CD4-positive, alpha-beta T cell treated with Interleukin-10 for 1 hour (primary cell): ENCODE measurements around the gene SMC1B.
A peak's percentile ranks its signal among the peaks of the same experiment; 100 is the strongest.
"Not testable (repeated sequence)": the region's sequence is repeated elsewhere in the genome, so short reads cannot be mapped to it uniquely, and the experiment has no call there.

Experiments used
- DNase-seq: peaks from one replicate; pipeline ENCODE4 v3.0.0-alpha.2; 2020

The SMC1B gene

DNA sequence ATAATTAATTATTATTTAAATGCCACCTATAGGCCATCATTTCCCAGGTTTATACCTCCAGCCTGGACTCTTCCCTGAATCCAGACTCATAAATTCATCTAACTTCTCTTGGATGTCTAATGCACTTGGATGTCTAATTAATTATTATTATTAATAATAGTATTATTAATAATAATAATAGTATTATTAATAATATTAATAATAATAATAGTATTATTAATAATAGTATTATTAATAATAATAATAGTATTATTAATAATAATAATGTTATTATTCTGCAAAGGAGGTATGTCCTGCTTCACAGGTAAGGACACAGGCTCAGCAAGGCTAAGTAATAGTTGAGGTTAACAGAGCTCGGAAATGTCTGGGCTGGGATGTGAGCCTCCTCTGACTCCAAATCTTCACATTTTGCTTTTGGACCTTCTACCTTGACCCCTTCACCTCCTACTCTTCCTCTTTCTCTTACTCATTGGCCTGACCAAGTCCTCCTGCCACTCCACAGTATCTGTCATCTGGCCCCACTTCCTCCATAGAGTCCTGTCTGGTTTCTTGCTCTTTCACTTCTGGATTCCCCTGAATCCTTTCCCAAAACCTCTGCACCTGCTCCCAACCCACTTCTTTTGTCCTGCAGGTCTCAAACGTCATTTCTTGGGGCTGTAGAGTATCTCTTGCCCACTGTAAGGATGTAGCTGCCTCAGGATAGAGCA lies 8.1 kb upstream of the SMC1B start:
- no peak for DNase-seq

DNA sequence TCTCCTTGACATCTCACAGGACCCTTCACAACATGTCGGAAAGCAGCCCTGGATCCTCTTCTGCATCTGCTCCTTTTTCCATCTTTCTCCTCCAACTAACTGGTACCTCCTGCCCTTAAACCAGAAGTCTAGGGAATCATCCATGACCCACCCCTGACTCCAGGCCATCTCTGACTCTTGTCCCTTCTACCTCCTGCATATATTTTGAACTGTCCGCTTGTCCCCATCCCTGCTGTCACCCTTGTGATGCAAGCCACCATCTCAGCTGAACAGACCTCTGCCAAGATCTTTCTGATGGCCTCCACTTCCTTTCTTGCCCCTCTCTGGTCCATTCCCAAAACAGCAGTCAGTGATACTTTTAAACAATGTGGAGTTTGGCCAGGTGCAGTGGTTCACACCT lies 7.1 kb upstream of the SMC1B start:
- DNase-seq, result no peak

DNA sequence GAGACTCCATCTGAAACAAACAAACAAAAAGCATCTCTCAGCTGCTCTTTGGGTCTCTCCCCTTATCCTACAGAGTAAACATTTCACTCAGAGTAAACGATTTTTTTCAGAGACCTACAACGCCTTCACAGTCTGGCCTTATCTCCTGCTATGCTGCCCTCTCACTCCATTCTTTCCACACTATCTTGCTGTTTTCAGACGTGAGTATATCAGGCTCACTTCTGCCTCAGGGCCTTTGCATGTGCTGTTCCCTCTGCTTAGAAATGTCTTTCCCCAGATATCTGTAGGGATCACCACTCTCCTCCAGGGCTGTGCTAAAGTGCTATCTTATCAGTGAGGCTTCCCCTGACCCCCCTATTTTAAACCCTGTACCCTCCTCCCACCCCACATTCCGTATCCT lies 6.6 kb upstream of the SMC1B start:
- DNase-seq, result no peak

GRCh38 chr22:45418770-45419138 lies 5.4 kb upstream of the SMC1B start:
- DNase-seq, result no peak

DNA sequence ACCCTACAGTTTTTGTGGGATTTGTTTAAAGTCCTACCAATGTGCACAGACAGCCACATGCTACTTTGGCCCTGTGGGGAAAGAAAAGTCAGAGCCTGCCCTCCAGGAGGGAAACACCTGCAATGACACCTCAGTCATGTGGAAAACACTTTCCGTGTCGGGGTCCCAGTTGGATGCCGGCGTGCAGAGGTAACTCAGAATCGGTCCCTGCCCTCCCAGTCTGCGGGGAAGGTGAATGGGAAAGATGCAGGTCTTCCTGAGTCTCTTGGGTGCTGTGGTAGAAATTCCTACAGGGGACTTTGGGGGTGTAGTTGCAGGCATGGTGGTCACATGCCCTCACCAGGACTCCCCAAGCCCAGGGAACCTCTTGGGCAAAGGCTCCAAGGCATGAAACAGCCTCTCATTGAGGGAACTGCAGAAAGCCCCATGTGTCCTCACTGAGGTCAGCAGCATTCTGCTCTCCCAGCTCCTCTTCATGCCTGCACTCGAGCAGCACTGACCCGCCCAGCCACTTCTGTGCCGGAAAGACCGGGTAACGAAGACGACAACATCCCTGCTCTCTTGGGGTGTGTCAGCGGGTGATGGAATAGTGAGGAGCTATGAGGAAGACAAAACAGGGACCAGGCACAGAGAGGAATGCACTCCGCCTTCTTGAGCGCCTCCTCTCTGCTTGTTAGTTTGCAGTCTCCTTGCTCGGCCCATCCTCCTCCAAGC lies 4.8 kb upstream of the SMC1B start:
- DNase-seq, result no peak

DNA sequence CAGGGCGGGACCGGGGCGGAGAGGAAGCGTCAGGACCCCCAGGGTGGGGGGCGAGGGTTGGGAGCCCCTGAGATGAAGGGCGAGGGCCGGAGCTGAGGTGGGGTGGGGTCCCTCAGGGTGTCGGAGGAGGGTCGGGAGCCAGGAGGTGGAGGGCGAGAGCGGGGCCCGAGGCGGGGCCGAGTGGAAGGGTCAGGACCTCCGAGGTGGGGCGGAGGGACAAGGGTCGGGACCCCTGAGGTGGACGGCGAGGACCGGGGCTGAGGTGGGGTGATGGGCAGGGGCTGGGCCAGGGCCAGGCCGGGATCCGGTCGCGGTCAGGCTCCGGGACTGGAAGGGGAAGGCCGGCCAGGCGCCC lies 409 bp downstream of the SMC1B start:
- no peak for DNase-seq

- no peak for DNase-seq
Measured at GRCh38 chr22:45407793-45408192, 5.6 kb downstream of the SMC1B start.

DNA sequence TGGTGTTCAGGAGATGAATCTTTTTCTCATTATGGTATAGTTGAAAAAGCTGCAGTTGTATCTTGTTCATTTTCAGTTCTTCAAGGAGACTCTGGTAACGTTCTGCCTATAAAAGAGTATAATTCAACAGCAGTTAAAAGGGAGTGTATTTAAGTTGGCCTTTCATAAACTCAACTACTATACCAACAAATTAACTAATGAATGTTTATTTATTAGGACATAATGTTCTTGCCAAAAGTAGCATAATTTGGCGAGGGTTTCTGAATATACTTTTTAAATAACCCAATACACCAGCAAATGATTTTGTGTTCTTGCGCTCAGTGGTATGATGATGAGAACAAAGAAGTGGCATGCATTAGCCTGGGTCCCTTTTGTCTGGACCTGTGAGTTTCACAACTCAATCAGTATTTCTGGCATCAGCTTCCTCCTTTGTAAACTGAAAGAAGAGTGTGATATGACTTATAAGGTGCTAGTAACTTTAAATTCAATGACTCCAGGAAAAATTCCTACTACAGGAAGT lies 10.9 kb downstream of the SMC1B start:
- no peak for DNase-seq

DNA sequence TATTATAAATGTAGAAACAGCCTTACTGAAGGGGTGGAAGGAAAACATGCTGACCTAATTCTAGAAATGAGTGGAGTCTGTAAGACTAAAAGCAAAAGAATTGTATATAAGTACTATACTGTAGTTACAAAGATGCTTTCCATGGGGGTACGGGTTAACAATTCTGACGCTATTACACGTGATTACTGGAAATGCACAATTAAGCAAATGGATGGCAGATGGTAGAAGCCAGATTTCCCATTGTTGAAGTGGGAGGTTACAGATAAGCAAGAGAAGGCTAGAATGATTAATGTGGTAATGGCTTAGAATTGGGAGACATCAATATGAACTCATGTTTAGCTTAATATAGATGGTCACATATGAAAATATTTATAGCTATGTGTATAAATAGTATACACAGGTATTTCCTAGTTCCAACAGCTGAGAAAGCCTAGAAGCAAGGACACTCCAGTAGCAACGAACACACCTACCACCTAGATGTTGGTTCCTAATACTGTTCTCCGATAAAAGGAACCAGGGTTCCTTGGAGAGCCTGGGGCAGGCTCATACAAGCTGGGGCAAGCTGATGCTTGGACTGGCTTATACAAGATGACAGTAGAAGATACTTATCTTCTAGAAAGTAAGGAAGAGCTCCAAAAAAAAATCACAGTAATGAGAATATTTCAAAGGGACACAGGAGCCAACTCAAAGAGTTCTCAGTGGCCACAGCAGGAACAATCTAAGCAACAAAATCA lies 13.5 kb downstream of the SMC1B start:
- DNase-seq, result no peak

DNA sequence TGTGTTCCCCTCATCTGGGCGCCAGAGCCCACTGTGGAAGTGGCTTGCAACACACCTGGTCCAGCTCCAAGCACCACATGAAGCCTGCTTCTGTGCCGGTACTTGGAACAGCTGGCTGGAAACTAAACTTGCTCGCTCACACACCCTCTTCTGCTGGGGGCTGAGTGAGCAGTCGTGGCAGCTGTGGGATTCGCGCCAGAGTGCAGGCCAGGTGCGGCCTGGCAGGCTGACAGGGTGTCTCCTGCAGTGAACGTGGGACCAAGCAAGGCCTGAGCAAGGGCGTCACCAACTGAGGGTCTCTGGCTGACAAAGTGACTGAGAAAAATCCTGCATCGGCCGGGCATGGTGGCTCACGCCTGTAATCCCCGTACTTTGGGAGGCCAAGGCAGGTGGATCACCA lies 15.2 kb downstream of the SMC1B start:
- no peak for DNase-seq

- DNase-seq, result peak; percentile 16
Measured at GRCh38 chr22:45397806-45398205, 15.6 kb downstream of the SMC1B start.

DNA sequence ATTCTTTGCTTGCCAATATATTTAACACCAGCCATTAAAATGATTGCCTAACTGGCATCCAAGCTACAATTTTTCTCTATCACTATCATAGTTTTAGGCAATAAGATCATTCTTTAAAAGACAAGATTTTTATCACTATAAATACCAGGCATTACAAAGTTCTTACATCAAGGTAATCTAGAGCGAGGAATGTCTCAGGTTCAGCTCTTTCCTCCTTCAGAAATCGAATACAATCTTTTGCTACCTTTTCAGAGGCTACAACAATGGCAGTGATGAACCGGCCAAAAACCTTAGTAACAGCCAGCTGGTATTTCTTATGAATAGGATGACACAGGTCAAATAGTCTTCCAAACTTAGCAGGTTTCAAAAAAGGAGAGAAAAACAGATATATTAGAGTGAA lies 23.9 kb downstream of the SMC1B start:
- no peak for DNase-seq

GRCh38 chr22:45381348-45381747 lies 32.1 kb downstream of the SMC1B start:
- no peak for DNase-seq

- no peak for DNase-seq
Measured at GRCh38 chr22:45376703-45377102, 36.7 kb downstream of the SMC1B start.

- DNase-seq, result no peak
Measured at GRCh38 chr22:45376009-45376408, 37.4 kb downstream of the SMC1B start.

DNA sequence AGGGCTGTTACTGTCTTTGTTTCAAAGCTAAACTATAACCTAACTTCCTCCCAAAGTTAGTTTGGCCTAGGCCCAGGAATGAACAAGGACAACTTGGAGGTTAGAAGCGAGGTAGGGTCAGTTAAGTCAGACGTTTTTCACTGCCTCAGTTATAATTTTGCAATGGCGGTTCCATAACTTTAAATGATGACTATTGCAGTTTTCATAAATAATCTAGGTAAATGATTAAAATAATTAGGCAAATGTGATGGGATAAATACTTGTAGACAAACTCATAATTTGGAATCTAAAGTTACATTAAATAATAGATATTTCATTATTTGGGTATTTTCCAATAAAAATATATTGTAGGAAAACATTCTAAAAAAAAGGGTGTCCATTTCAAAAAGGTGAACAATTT lies 39.8 kb downstream of the SMC1B start:
- not testable (repeated sequence) for DNase-seq

- DNase-seq, result no peak
Measured at GRCh38 chr22:45366713-45367112, 46.7 kb downstream of the SMC1B start.

DNA sequence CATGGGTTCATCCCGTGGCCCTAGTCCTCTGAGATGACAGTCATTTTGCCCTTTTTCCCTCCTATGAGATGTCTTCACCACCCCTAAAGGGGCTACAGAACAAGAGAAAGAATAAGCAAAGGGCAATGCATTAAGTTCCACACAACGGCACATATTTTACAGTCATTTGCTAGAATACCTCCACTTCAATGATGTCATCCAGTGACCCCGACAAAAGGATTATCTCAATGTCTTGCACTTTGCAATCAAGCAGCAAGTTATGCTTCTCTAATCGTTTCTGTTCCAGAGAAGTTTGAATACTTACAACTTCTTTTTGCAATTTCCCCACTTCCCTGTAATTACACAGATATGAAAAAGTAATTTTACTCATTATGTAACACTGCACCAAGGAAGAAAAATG lies 53.8 kb downstream of the SMC1B start:
- no peak for DNase-seq

GRCh38 chr22:45358127-45358526 lies 55.3 kb downstream of the SMC1B start:
- no peak for DNase-seq

- no peak for DNase-seq
Measured at GRCh38 chr22:45357490-45357889, 55.9 kb downstream of the SMC1B start.

GRCh38 chr22:45353786-45354185 lies 59.6 kb downstream of the SMC1B start:
- DNase-seq, result no peak

DNA sequence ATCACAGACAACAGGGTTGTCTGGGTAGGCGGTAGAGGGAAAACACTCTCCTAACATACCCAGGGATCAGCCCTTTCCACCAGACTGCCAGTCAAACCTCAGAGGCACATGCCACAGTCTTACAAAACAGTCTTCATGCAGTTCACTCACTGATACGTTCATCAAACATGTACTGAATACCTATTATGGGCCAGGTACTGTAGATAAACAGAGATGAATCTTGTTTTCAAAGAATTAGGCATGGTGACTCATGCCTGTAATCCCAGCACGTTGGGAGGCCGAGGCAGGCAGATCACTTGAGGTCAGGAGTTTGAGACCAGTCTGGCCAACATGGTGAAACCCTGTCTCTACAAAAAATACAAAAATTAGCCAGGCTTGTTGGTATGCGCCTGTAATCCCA lies 60.6 kb downstream of the SMC1B start:
- DNase-seq, result not testable (repeated sequence)

DNA sequence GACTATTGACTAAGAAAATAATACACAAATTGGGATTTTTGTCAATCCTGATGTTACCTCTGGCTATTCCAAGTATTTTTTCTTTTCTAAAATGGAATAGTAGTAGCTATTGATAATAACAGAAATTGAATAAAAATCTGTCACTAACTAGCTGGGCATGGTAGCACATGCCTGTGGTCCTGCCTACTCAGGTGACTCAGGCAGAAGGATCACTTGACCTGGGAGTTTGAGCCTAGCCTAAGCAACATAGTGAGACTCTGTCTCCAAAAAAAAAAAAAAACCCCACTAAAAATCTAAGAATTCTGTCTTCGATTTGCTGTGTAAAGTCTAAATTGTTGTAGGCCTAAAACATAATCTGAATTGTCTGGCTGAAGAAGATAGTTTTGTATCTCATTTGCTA lies 61.4 kb downstream of the SMC1B start:
- DNase-seq, result no peak

- no peak for DNase-seq
Measured at GRCh38 chr22:45349916-45350315, 63.5 kb downstream of the SMC1B start.
